ENCODE data around the gene CRKL.
"Not testable (repeated sequence)": the region's sequence is repeated elsewhere in the genome, so short reads cannot be mapped to it uniquely, and the experiment has no call there.

CRKL gene

DNA sequence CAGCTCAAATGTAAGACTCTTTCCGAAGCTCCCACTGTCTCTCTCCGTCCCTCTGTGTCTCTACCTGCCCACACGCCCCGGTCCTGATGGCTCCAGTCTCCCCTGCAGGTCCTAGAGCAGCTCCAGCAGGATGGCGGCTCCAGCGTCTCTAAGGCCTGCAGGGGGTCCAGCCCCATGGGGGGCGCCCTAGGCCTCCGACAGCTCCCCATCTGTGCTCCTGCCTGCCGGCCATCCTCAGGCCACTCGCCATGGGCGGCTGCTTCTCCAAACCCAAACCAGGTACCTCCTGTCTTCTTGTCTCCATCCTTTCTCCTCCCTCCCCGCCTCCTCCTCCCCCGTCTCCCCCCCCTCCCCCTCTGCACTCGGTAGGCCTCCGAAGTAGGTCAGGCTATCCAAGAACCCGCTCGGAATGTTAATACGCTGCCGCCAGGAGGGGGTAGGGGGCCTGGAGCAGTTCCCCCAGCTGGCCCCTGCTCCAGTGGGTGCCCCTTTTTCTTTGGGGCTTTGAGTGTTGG is 50.5 kb downstream of the CRKL start:
- DNase-seq (ENCODE audit: low spot score): peak; percentile 59

DNA sequence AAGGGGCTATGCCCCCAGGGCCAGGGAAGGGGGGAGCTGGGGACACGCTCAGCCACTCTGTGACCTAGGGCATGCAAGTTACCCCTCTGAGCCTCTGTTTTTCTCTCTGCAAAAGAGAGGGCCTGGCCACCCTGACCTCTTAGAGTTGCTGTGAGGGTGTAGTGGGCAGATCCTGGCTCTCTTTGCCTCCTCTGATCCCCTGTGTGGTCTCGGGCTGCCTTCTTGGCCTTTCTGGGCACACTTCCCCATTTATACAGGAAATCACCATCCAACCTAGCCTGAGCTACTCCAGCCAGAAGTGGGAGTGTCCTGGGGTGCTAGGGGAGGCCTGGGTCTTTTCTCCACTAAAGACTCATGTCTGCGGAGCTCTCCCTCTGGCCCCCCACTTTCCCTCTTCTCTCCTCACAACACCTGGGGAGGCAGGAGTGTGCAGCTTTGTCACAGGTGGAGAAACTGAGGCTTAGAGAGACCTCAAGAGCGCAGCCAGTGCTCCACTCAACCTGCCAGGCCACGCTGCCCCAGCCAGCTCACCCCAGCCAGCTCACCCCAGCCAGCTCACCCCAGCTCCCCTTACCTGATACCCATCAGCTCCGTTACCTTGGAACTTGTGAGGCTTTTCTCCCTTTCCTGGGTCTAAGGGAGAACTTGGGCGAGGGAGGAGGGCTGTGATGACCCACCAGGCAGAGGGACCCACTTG is 51.2 kb downstream of the CRKL start:
- DNase-seq (ENCODE audit: low spot score): no peak

DNA sequence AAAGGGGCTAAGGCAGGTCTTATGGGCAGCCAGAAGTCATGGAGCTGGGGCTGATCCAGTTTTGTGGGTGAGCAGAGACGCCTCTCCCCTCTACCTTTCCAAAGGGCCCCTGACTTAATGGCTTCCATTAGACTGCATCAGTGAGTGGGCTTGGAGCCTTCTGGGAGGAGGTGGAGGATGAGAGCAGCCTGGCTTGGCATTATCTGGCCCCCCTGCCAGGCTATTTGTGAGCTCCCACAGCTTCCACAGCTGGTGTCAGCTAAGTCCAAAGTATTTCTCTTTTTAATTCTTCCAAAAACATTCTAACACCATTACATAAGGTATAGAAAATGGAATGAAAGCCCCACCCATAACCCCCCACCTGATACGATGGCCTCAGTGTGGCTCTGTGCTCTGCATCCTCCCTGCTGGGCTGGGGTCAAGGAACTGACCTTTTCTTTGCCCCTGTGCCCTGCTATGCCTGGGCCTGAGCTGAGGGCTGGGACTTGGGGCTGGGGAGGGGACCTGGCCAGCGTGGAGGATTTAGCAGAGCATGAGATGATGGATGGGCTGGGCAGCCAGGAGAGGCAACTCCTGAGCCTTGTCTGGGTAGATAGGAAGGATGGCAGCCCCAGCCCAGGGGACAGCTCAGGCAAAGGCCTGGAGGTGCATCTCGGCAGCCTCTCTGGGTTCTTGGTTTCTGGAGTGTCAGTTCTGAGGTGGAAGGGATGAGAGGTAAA is 53.9 kb downstream of the CRKL start:
- DNase-seq (ENCODE audit: low spot score): no peak

DNA sequence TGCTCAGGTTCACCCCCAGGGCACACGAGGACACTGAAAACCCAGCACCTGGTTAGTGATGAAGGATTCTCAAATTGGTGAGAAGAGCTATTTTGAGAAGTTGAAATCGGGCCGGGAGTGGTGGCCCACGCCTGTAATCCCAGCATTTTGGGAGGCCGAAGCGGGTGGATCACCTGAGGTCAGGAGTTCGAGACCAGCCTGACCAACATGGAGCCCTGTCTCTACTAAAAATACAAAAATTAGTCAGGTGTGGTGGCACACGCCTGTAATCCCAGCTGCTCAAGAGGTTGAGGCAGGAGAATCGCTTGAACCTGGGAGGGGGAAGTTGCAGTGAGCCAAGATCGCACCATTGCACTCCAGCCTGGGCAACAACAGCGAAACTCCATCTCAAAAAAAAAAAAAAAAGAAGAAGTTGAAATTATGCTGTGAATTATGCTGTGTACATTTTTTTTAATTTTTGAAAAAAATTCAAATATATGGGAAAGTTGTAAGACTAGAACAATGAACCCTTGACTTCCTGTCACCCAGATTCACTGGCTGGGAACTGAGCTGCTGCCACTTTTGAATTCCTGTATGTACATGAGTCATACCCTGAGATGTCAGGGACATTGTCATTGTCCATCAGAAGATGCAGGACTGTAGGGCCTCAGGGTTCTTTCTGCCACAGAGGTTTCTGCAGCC is 54.9 kb downstream of the CRKL start:
- DNase-seq (ENCODE audit: low spot score): not testable (repeated sequence)

DNA sequence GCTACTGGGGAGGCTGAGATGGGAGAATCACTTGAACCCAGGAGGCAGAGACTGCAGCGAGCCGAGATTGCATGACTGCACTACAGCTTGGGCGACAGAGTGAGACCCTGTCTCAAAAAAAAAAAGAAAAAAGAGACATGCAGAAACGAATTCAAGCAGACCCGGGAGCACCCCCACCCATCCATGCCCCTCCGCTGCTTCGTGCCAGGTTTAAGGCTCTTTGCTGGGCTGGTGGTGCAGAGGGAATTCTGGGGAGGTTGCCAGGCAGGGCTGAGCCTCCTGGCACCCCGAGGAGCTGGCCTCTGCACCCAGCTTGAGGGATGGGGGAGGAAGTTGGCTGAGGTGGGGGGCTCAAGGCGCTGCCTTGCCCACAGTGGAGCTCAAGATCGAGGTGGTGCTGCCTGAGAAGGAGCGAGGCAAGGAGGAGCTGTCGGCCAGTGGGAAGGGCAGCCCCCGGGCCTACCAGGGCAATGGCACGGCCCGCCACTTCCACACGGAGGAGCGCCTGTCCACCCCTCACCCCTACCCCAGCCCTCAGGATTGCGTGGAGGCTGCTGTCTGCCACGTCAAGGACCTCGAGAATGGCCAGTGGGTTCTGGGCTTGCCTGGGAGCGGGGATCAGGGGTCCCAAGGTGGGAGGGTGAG is 55.8 kb downstream of the CRKL start:
- no peak for DNase-seq (ENCODE audit: low spot score)

DNA sequence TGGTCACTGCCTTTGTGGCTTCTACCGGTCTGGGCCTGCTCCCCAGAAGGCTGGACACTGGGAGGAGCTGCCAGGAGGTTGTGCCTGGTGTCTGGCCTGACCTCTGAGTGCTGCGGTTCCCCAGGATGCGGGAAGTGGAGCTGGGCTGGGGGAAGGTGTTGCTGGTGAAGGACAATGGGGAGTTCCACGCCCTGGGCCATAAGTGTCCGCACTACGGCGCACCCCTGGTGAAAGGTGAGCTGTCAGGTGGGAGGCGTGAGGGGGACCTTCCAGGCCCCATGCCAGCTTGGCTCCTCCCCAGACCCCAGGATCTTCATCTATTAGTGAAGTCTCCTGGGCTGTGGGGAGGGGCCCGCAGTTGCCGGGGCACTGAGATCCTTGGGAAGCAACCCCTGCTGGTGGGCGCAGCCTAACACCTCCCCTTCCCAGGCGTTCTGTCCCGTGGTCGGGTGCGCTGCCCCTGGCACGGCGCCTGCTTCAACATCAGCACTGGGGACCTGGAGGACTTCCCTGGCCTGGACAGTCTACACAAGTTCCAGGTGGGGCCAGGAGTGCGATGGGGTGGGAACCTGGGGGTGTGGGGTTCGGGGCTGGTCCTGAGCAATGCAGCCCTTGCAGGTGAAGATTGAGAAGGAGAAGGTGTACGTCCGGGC is 56.6 kb downstream of the CRKL start:
- DNase-seq (ENCODE audit: low spot score): no peak

DNA sequence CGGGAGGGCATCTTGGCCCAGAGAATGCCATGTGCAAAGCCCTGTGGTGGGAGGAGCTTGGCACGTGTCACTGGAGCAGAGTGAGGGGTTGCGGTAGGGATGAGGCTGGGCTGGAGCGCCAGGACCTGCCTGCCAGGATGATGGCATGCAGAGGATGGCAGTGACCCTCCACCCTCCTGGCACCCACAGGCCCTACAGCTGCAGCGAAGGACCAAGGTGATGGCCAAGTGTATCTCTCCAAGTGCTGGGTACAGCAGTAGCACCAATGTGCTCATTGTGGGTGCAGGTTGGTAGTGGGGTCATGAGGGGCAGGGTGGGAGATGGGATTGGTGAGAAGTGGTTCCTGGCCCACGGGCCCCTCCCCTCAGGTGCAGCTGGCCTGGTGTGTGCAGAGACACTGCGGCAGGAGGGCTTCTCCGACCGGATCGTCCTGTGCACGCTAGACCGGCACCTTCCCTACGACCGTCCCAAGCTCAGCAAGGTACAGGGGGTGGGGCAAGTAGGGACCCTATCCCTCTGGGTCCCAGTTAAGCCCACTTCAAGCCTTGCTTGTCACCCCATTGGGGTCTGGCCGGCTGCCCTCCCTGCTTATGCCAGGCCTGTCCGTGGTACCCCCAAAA is 57.2 kb downstream of the CRKL start:
- no peak for DNase-seq (ENCODE audit: low spot score)

DNA sequence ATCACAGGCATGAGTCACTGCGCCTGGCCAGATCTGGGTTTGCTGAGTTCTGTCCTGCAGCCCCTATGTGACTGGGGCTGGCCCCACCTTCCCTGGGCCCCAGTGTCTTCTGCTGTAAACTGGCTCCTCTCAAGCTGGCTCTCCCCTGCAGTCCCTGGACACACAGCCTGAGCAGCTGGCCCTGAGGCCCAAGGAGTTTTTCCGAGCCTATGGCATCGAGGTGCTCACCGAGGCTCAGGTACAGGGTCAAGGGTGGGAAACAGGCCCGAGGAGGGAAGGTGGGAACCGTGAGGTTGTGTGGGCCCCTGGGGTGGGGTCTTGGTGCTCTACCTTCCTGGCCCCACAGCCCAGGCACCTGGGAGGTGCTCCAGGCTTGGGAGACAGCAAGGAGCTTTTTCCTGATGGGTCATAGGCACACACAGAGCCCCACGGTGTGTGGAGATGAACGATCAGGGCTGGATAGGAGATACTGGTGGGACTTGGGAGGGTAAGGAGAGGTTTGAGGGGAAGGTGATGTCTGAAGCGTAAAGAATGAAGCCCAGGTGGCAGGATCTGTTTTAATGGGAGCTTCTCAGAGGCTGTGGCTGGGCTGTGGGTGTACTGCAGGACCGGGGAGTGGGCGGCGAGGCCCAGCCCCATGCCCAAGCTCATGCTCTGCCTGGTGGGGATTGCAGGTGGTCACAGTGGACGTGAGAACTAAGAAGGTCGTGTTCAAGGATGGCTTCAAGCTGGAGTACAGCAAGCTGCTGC is 58.5 kb downstream of the CRKL start:
- no peak for DNase-seq (ENCODE audit: low spot score)

DNA sequence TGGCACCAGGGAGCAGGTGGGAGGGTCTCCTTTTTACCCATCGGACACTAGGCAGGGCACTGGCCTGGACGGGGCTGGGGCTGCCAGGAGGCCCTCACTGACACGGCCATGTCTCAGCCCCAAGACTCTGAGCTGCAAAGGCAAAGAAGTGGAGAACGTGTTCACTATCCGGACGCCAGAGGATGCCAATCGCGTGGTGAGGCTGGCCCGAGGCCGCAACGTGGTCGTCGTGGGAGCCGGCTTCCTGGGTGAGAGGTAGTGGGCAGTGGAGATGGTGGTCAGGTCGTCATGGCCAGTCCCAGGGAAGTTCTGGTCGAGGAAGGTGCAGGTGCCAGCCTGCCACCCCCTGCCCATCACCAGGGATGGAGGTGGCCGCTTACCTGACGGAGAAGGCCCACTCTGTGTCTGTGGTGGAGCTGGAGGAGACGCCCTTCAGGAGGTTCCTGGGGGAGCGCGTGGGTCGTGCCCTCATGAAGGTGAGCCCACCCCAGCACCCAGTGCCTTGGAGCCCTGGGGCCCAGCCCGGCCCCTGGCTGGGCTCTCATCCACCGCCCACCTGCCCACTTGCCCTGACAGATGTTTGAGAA is 59.2 kb downstream of the CRKL start:
- no peak for DNase-seq (ENCODE audit: low spot score)

DNA sequence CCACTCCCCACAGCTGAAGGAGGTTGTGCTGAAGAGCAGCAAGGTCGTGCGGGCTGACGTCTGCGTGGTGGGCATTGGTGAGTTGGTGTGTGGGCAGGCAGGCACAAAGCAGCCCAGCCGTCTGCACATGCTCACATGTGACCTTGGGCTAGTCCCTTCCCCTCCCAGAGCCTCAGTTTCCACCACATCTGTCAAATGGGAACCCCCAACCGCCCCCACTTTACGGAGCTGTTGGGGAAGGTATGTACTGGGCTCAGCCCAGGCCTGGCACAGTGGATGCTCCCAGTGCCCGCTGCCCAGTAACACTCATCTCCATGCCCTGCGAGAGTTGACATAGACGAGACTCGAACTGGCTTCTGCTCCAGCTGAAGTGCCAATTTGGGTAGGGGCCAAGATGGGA is 59.8 kb downstream of the CRKL start:
- DNase-seq (ENCODE audit: low spot score): no peak

DNA sequence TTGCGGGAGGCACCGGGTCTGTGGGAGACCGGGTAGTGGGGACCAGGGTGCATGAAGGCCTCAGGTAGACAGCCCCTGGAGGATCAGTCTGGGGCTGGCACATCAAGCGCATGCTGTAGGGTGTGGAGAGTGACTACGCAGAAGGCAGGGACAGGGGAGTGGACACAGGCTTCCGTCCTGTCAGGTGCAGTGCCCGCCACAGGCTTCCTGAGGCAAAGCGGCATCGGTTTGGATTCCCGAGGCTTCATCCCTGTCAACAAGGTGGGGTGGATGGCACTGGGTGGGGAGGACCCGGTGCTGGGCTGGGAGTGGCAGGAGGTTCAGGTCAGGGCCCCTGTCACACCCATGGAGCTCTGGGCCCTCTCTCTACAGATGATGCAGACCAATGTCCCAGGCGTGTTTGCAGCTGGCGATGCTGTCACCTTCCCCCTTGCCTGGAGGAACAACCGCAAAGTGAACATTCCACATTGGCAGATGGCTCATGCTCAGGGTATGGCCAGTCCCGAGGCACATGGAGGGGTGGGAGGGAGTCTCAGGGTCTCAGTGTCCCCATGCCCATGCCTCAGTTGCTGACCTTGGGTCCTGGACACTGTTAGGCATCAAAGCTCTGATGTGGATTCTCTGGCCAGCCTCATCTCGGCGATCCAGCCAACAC is 60.4 kb downstream of the CRKL start:
- DNase-seq (ENCODE audit: low spot score): no peak

DNA sequence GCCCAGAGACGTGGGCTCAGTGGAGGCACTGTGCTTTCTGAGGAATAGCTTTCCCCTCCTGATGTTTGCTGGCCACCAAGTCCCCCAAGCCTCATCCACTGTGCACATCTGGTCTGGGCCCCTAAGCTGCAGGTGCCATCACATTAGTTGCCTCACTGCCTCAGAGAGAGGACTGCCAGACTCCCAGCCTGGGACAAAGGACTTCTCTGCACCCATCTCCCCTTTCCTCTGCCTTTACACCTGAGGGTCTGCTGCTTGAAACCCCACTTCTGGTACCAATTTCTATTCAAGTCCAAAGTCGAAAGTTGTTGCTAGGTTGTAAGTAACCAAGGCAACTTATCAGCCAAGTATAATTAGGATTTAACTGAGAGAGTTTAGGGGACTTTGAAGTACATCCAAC is 61.2 kb downstream of the CRKL start:
- no peak for DNase-seq (ENCODE audit: low spot score)

DNA sequence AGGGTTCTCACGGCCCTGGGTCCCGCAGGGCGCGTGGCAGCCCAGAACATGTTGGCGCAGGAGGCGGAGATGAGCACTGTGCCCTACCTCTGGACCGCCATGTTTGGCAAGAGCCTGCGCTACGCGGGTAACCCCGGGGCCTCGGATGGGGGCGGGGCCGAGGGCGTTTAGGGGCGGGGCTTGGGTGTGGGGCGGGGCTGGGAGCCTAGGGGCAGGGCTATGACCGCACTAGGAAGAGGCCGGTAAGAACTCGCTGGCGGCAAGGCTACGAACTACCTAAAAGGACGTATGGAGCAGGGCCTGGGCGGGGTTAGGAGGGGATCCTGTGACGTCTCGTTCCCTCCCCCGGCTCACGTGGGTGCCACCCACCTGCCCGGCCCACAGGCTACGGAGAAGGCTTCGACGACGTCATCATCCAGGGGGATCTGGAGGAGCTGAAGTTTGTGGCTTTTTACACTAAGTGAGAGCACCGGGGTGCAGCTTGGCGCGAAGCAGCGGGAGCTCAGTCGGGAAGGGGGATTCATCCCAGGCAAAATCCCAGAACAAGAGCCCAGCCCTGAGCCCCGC is 62.1 kb downstream of the CRKL start:
- peak; percentile 94 for DNase-seq (ENCODE audit: low spot score)

DNA sequence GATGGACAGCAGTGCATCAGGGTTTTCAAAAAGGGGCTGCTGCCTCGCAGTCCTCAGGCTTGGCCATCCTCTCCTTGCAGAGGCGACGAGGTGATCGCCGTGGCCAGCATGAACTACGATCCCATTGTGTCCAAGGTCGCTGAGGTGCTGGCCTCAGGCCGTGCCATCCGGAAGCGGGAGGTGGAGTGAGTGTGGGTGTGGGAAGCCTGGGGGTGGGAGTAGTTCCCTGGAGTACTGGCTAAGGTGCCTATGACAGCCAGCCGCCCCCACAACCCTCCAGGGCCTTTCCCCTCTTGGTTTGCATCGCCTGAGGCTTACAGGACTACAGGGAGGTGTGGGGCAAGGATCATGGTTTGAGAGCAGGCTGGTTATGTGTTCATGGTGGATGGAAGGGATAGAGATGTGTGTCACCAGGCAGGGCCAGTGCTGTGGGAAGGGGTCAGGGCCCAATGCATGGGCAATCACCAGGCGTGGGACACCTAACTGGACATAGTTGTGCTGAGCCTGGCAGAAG is 62.8 kb downstream of the CRKL start:
- no peak for DNase-seq (ENCODE audit: low spot score)

DNA sequence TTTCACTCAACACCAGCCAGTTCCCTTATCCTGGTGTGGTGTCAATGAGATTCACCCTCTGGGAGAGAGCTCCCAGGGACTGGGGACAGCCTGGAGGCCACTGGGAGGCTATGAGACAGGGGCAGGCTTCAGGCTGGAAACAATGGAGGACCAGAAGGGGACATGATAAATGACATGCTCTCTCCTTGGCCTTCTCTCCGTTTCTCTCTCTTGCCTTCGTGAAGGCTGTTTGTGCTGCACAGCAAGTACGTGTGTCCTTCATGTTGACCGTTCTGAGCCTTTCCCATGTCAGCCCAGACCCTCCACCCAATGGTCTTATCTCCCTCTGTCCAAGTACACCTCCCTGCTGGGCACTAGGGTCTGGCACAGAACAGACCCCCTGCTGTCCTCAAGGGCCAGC is 63.3 kb downstream of the CRKL start:
- DNase-seq (ENCODE audit: low spot score): no peak

DNA sequence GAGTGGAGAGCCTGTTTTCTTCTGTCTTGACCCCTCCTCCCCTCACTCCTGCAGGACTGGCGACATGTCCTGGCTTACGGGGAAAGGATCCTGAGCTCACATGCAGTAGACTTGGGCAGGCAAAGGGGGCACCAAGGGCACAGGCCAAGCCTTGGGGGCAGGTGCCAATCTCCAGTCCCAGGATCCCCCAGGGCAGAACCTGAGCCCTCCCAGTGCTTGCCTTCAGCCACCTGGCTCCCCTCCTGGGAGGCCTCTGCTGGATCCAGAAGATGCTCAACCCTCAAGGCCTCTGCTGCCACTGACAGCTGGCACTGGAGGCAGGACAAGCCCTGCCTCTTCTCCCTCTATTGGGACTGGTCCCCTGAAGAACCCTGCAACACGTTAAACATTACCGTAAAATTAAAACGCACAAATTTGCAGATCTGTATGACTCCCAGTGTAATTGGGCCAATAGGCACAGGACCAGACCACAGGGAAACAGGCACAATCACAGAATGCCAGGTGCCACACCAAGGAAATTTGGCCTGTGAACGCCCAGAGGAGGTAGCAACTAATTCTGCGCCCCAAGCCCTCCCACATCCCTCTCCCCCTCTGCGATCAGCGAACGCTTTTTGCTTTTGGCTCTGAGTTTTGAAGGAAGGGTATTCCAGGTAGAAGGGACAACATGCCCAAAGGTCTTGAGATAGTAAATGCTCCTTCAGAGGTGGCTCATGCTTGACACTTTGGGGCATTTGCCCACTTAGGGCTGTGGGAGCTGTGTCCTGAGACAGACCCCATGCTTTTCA is 63.9 kb downstream of the CRKL start:
- DNase-seq (ENCODE audit: low spot score): no peak

DNA sequence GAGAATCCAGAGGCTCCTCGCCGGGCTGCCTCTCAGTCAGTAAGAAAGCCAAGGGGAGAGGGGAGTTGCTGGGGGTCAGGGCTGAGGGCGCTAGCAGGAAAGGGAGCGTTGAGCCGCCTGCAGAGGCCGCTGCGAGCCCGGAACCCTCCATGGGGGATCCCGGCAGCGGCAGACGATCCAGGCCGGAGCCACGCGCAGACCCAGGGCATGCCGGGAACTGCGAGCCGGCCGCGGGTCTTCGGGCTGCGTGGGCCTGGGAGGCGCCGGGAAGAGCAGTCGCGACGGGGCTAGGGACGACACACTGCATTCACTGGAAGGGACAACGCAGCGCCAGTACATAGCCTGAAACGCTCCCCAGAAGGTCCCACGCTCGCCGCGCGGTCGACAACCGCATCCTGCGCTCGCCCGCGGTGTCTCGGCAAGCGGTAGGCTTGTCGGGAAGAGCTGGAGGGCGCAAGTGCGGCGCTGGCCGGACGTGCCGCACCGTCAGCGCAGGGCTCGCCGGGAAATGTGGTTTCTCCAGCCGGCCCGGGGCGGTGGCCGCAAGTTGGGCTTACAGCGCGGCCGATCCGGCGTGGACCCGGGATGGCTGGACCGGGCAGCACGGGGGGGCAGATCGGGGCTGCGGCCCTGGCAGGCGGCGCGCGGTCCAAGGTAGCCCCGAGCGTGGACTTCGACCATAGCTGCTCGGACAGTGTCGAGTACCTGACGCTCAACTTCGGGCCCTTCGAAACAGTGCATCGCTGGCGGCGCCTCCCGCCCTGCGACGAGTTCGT is 64.8 kb downstream of the CRKL start, which contains the start of gene LZTR1:
LZTR1 (plus strand) TSS at position 511 of the 776 bp plus-strand sequence; CDS start at position 586, 75 bp downstream.
- peak; percentile 90 for DNase-seq (ENCODE audit: low spot score)

DNA sequence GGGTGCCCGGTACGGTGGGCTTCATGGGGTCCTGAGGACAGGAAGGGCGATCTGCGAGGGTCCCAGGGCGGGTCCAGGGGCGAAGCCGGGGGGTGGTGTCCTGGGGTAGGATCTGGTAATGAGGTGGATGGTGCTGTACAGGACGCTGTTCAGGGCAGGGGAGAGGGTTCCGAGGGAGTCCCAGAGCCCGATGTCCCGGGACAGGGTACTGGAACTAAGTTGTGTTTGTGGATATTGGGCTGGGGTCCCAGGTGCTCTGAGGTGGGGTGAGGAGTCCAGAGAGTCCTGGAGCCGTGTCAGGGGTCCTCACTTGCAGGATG is 65.3 kb downstream of the CRKL start:
- DNase-seq (ENCODE audit: low spot score): no peak

All from iPS-NIHi11 (cell line).